Measurements from ENCODE around the gene FAM107B.

The FAM107B gene

GRCh38 chr10:14552015-14552414 lies 222.7 kb downstream of the FAM107B start:
- DNase-seq (ENCODE audit: low read depth, low spot score) = no peak
- ChIA-PET POLR2A (no interaction called here), CTCF (interaction anchor here (0.6 kb wide), 1 partner anchor 775 kb away, joined by 3 read pairs; no protein-coding TSS in a partner anchor)
- no peak overlapping the region for H3K4me3 ChIP-seq (ENCODE audit: low read depth, low read length)
- no peak for TF ChIP-seq CTCF (IDR thresholded peaks at IDR 0.05; ENCODE audit: insufficient read depth, low read length, missing control alignments)

- POLR2A ChIA-PET = no interaction called here
- no peak for DNase-seq (ENCODE audit: low read depth, low spot score)
- CTCF ChIA-PET = interaction anchor here (0.9 to 1.7 kb wide), 2 partner anchors 13 to 16 kb away, joined by 4 read pairs; no protein-coding TSS in a partner anchor
- no peak overlapping the region for H3K4me3 ChIP-seq (ENCODE audit: low read depth, low read length)
- no peak for TF ChIP-seq CTCF (IDR thresholded peaks at IDR 0.05; ENCODE audit: insufficient read depth, low read length, missing control alignments)
Measured at GRCh38 chr10:14550471-14550981, 224.2 kb downstream of the FAM107B start.

DNA sequence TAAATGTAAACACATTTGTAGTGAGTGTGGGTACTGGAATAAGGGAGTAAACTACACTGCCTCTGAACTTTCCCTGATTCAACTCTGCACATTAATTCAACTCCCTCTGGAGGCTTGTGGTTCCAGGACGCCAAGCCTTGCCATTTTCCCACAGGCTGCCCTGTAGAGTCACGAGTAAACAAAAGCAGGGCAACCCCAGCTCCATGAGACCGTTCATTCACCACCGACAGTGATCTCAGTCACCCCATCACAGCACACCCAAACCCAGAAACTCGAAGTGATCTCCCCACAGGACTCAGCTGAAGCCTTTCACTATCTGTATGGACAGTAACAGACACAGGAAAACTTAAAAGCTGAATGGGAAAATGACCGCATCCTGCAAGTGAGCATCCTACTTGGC lies 225.2 kb downstream of the FAM107B start:
- ChIA-PET POLR2A (no interaction called here), CTCF (interaction anchor here (1.7 kb wide), 1 partner anchor 12 kb away, joined by 4 read pairs; no protein-coding TSS in a partner anchor)
- no peak overlapping the region for H3K4me3 ChIP-seq (ENCODE audit: low read depth, low read length)
- DNase-seq (ENCODE audit: low read depth, low spot score) = no peak
- no peak for TF ChIP-seq CTCF (IDR thresholded peaks at IDR 0.05; ENCODE audit: insufficient read depth, low read length, missing control alignments)

GRCh38 chr10:14548970-14549369 lies 225.7 kb downstream of the FAM107B start:
- ChIA-PET CTCF (interaction anchor here (0.9 to 1.7 kb wide), 2 partner anchors 12 kb away, joined by 4 read pairs; no protein-coding TSS in a partner anchor), POLR2A (no interaction called here)
- no peak for DNase-seq (ENCODE audit: low read depth, low spot score)
- H3K4me3 ChIP-seq (ENCODE audit: low read depth, low read length) = no peak overlapping the region
- TF ChIP-seq CTCF (IDR thresholded peaks at IDR 0.05; ENCODE audit: insufficient read depth, low read length, missing control alignments) = no peak

DNA sequence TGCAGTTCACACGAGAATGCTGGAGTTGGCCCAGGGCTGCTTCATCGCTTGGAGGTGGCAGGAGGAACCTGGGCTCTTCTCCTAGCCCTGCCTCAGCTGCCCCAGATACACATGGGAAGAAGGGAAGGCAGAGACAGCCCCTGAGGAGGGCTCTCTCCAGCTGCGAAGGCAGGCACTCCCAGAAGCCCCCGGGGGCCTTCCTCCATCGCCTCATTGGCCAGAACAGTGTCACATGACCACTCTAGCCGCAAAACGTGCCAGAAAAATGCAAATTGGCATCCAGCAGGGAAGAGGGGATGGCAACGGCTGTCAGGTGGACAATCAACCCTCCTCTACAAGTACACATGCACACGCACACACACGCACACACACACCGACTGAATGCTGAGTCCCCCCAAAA lies 226.2 kb downstream of the FAM107B start:
- no peak overlapping the region for H3K4me3 ChIP-seq (ENCODE audit: low read depth, low read length)
- DNase-seq (ENCODE audit: low read depth, low spot score) = no peak
- ChIA-PET CTCF (interaction anchor here (0.8 to 1.8 kb wide), 3 partner anchors 12 to 274 kb away, joined by 3 to 4 read pairs (median 4); no protein-coding TSS in a partner anchor), POLR2A (no interaction called here)
- no peak for TF ChIP-seq CTCF (IDR thresholded peaks at IDR 0.05; ENCODE audit: insufficient read depth, low read length, missing control alignments)

DNA sequence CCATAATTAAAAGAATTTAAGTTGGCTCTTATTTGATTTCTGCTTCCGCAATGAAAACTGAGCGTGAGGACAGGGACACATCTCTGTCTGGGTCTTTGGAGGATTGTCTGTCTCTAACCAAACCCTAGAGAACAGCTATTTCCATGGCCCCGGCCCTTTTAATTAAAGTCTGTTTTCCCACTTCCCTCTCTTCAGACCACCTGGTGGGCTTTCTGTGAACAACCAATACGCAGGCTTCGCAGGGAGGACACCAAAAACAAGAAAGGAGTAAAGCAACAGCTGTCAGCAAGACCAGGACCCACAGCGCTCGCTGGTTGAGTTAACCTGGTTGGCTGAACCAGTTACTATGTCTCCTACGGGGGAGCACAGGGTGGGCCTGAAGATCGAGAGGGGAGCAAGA lies 226.9 kb downstream of the FAM107B start:
- no peak overlapping the region for H3K4me3 ChIP-seq (ENCODE audit: low read depth, low read length)
- POLR2A ChIA-PET = no interaction called here
- TF ChIP-seq CTCF (IDR thresholded peaks at IDR 0.05; ENCODE audit: insufficient read depth, low read length, missing control alignments) = no peak
- CTCF ChIA-PET = interaction anchor here (0.8 to 1.8 kb wide), 3 partner anchors 11 to 275 kb away, joined by 3 to 4 read pairs (median 4); no protein-coding TSS in a partner anchor
- no peak for DNase-seq (ENCODE audit: low read depth, low spot score)
